Activated naive CD4-positive, alpha-beta T cell (primary cell): ENCODE results near the gene SLAMF1.

Experiments
- DNase-seq, 4 experiments: peaks; one replicate each; lab custom pipeline; 2025; lab: John Stamatoyannopoulos, UW

The SLAMF1 gene

DNA sequence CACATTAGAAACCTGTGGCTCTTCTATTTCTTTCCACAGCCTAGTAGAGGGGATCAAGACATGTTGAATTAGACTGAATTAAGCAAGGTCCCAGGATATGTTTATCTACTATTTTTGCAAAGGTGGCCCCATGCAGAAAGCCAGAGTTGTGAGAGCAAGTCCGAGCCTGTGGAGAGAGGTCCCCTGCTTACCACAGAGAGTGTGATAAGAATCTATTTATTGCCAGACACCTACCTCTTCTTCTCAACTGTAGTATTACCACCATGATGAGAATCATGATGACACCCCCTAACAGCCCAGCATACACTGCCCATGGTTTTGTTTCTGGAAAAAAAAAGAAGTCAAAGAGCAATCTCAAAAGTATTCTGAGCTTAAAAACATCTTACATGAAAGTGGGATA lies 23.0 kb downstream of the SLAMF1 start:
- no peak for DNase-seq

GRCh38 chr1:160623227-160623633 lies 23.6 kb downstream of the SLAMF1 start:
- DNase-seq: no peak

DNA sequence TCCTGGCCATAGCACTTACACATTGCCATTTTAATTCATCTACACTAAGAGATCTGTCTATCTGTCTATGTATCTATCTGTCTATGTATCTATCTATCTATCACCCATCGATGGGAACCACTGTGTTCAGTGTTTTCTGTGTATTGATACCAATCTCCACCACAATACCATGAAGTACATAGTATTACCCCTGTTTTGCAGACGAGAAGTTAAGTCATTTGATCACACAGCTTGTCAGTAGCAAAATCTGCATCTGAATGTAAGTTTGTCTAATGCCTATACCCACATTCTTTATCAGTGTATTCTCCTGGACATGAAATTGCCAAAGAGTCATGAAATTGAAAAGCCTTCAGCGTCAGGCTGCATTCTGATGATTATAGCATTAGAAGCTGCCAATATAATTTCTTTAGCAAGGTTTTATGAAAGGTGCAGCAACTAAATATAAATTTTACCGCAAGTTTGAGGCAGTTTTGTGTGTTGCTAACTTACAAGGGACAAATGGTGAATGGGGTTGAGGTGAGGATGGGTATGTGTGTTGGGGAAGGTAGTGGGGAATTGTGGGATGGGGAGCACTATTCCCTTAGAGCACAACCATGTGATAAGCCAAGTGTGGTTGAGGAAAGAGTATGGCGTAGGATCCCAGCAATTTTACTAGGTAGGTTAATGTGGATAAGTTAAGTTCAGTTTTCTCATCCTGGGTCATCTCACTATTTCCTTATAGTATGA lies 24.2 kb downstream of the SLAMF1 start:
- DNase-seq: no peak

DNA sequence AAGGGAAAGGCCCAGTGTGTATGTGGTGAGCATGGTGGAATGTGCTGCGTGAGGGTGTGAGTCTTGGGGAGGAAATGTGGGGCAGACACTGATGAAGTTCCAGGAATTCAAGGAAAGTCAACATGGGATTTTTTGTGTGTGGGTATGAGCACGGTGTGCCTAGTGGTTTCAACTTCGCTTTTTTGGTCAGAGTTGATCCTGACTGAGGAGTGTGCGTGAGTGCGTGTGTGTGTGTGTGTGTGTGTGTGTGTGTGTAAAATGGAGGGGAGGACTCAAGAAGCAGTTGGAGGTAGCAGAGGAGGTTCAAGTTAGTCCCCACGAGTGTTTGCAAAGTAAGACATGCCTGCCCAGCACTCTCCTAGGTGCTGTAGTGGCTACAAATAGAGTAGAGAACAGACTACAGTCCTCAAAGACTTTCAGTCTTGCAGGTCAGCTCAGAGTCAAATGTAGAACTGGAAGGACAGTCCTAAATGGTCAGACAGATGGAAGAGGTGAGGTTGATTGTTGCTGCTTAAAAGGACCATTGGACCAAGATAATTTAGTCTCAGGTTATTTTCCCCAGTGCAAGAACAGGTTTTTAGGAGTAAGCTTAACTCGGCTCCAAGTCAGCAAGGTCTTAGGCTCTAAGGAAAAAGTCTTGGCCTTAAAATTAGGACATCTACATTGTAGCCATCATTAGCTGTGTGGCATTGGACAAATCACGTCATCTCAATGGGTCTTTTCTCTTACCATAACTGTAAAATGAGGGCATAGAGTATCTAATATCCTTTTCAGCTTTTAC lies 25.0 kb downstream of the SLAMF1 start:
- DNase-seq: no peak

DNA sequence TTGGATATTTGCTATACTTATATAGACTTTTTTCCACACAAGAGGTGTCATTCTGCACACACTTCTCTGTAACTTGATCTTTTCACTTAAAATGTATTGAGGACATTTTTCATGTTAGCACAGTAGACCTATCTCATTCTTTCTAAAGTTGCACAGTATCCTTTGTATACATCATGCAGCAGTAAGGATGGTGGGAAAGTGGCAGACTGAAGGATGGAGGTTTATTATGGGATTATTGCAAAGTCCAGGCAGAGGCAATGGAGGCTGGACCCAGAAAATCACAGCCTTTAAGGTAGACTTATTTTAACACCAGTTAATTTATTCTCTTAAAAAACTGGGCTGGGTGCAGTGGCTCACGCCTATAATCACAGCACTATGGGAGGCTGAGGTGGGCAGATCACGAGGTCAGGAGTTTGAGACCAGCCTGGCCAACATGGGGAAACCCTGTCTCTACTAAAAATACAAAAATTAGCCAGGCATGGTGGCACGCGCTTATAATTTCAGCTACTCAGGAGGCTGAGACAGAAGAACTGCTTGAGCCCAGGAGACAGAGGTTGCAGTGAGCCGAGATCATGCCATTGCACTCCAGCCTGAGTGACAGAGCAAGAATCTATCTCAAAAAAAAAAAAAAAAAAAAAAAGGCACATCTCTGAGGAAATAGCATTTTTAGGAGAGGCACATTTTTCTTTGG lies 25.8 kb downstream of the SLAMF1 start:
- no peak for DNase-seq

- no peak for DNase-seq
Measured at GRCh38 chr1:160619742-160620277, 27.0 kb downstream of the SLAMF1 start.

DNA sequence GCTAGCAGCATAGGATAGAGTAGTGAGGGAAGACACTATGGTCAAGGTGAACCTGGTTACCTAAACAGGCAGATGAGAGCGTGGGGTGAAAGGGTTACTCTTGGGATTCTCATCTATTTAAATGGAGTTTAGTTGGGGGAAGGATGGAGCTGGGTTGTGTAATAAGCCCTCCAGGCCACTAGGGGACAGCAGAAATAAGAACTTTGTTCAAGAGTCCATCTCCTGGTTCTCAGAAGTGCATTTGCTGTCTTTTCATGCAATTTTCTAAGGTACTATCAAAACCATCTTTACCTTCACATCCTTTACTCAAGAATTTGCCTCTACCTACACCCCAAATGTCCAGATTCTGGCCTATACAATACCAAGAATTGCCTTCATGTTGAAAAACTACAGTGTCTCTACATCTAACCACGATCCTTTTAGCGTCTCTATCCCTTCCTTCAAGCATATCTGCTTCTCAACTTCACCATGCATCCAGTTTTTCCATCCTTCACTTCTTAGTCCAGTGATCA lies 28.0 kb downstream of the SLAMF1 start:
- DNase-seq: no peak

DNA sequence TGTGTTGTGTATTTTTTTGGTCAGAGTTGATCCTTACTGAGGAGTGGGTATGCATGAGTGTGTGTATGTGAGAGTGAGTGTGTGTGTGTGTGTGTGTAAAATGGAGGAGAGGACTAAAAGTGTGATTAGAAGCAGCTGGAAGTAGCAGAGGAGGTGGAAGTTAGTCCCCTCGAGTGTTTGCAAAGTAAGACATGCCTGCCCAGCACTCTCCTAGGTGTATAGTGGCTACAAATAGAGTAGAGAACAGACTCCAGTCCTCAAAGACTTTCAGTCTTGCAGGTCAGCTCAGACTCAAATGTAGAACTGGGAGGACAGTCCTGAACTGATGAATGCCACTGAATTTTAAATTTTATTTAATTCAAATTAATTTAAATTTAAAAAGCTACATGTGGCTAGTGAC lies 28.5 kb downstream of the SLAMF1 start:
- DNase-seq: no peak

GRCh38 chr1:160615660-160616059 lies 31.2 kb downstream of the SLAMF1 start:
- no peak for DNase-seq

DNA sequence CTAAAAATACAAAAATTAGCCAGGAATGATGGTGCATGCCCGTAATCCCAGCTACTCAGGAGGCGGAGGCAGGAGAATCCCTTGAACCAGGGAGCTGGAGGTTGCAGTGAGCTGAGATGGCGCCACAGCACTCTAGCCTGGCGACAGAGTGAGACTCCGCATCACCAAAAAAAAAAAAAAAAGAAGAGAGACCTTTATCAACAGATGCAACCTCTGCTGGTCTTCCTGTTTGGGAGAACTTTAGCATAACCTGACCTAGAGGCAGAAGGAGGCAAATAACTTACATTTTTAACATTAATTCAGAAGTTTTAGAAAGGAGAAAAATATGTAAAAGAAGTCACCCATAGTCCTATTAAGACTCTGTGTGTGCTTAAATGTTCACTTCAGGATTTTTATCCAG lies 32.4 kb downstream of the SLAMF1 start:
- no peak for DNase-seq

DNA sequence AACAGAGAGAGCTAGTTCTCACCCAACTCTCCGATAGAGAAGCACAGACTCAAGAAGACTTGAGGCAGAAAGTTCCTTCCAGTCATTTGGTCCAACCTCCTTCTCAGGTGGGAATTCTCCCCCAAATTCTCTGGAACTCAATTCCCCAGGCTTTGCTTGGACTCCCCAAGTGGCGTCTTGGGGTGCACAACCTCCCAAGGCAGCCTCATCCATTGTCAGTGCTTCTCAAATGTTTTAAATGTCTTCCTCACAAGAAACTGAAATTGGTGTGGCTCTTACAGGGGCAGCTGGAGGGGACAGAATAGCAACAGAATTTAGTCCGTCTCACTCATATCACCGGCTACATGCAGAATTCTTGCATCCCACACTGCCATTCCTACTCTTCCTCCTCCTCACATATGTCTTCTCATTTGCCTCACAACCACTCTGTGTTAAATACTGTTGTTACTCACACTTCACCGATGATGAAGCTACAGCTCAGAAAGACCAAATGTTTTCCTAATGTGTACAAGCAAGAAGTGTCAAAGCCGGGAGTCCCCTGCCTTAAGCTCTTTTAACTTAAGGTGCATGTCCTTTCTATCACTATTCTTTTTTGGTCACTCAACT lies 34.1 kb downstream of the SLAMF1 start:
- DNase-seq: no peak

DNA sequence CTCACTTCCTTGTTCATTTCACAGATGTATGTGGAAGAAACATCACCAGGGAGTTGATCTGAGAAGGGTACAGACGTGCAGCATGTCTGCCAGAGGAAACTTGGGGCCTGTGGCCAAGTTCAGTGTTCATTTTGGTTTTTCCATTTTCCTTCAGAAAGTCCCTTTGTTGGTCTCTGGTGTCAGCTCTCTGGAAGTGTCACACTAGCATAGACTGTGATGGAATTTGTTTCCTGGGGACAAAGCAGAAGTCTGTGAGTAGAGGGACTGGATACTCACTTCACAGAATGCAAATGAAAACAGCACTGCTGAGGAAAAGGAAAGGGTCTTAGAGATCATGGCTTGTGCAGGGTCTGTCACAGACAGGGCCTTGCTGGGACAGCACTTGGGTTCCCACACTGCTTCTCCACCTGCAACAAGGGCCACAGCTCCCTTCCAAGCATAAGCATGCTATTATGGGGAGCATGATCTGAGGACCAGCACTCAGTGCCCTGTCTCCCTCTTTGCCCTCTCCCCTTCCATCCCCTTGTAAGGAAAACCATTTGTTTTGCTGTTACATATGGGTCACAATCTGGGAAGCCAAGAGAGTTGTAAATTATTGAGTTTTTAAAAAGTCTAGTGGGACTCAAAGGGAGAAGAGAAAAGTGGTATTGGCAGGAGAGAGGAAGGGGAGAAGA lies 36.1 kb downstream of the SLAMF1 start:
- no peak for DNase-seq

DNA sequence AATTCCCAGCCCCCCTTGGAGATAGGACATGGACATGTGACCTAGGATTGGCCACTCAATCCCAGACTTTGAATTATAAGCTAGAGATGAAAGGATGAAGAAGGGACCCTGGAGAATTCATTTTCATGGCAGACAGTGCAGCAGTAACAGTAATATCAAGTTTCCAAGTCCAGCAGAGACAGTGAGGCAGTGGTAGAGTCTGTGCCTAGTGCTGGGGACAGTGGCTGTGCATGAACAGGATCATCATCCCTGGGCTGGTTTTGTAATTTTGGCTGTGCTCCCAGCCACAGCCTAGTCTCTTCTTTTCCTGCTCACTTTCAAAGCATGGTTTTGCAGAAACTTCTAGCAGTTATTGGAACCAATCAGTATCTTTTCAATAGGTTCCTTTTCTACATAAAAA lies 37.9 kb downstream of the SLAMF1 start:
- no peak for DNase-seq

DNA sequence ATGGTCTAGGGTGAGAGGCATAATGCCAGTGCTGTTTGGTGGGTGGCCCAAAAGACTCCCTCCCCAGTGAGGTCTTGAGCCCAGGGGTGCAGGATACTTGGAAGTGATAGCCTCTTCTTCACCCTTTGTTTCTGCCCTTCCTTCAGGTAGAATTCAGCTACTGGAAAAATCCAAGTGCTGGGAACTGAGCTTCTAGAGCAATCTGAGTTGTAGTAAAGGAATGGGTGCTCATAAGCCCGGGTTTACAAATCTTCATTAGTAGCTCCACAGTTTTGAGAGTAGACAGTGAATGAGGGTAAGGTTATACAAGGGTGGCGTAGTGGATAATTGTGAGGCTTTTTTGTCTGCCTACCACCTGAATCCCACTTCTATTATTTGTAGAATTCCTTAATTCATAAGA lies 38.3 kb downstream of the SLAMF1 start:
- DNase-seq: no peak

- DNase-seq: no peak
Measured at GRCh38 chr1:160608057-160608456, 38.8 kb downstream of the SLAMF1 start.

- DNase-seq: no peak
Measured at GRCh38 chr1:160607672-160608032, 39.2 kb downstream of the SLAMF1 start.

- DNase-seq: peak in 1 of 4 experiments; percentile 3
Measured at GRCh38 chr1:160607011-160607671, 39.7 kb downstream of the SLAMF1 start.

- DNase-seq: no peak
Measured at GRCh38 chr1:160606611-160607010, 40.2 kb downstream of the SLAMF1 start.

DNA sequence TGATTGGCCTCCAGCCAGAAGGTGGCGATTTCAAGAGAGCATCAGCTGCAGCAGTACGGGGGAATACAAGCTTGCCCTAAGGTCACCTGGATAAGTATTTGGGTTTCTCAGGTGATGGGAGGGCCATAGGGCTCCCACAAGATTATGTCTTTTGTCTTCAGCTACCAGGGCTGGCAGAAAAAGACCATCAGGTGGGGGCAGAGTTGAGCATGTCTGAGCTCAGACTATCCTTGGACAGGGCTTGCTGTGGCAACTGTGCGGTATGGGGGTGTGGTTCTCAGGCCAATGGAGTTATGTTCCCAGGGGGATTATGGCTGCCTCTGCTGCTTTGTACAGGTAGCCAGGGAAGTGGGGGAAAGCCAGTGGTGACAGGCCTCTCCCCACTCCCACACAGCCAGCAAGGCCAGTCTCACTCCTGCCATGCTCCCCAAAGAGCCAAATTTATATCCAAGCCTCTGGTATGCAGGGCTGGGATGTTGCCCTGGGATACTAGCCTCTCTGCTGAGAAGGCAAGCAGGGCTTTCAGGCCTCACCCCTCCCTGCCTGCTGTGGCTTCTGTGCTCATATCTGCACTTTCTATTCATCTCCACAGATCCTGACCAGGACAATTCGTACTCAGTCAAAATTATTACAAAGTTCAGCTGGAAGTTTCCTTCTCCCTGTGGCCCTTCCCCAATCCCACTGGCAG lies 40.9 kb downstream of the SLAMF1 start:
- DNase-seq: no peak

GRCh38 chr1:160605205-160605604 lies 41.6 kb downstream of the SLAMF1 start:
- DNase-seq: no peak
